ENCODE results near the gene COG7. TPM values are rescaled to one million over a fixed set of nuclear protein-coding genes. Genes with fewer than 3 reads are reported as not detected.

COG7 gene
- total and polyA plus RNA-seq, 2 of the 13 experiments (the other 11 are each of a cell fraction or from before 2014, with no cell fraction given) = 12.6 to 54.5 TPM

DNA sequence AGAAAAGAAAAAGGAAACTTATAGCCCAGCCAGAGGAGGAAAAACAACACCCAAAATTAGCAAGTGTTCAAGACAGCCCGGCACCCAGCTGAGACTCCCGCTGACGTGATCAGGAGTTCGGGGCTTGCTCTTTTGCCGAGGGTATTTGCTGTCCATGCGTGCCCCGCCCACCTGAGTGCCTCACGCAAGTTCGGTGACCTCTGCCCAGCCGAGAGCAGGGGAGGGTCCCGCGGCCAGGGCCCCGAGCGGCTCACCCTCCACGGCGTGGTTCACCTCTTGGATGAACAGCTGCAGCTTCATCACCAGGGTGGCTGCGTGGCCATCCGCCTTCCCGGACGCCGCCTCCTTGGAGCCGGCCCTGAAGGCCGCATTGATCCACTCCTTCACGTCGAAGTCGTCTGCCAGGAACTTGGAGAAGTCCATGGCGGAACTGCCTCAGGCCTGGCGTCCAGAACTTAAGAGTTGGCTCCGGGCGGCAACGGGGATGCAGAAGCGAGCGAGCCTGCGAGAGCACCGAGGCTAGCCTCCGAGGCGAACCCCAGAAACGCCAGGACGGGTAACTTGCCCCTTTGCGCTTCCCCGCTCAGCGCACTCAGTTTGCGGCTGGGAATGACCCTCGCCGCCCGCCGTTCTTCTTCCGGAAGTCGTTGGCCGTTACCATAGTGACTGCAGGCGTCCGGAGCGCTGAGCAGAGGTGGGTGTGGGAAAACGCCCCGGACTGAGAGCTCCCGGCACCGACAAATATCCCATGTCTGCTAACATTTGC is at the start of gene COG7 (continued):
- TF ChIP-seq CEBPB (IDR thresholded peaks at IDR 0.05; ENCODE audit: borderline replicate concordance, low read depth, low read length) (no peak), ZNF660 (CRISPR knock-in tag; IDR thresholded peaks at IDR 0.05; ENCODE audit: borderline replicate concordance, low read depth) (peak; percentile 80; the same call in 1 of the 2 replicates), ZNF766 (CRISPR knock-in tag; IDR thresholded peaks at IDR 0.05; ENCODE audit: borderline replicate concordance) (peak; percentile 98), ZMYM2 (CRISPR knock-in tag; IDR thresholded peaks at IDR 0.05) (peak; percentile 72; the same call in 1 of the 2 replicates), RXRB (CRISPR knock-in tag; IDR thresholded peaks at IDR 0.05; ENCODE audit: borderline replicate concordance) (peak; percentile 88), PLRG1 (conservative IDR thresholded peaks at IDR 0.05) (no peak), CREBL2 (CRISPR knock-in tag; IDR thresholded peaks at IDR 0.05; ENCODE audit: borderline replicate concordance) (peak; percentile 28; the same call in 1 of the 2 replicates), ZMYM4 (CRISPR knock-in tag; IDR thresholded peaks at IDR 0.05) (peak; percentile 83), ZNF468 (CRISPR knock-in tag; IDR thresholded peaks at IDR 0.05) (peak; percentile 92; the same call in 1 of the 2 replicates), TAF1 (CRISPR knock-in tag; IDR thresholded peaks at IDR 0.05) (peak; percentile 95), TCF7 (IDR thresholded peaks at IDR 0.05; ENCODE audit: low read depth) (no peak), SATB2 (CRISPR knock-in tag; IDR thresholded peaks at IDR 0.05) (peak; percentile 95), PCBP2 (optimal IDR thresholded peaks at IDR 0.05; ENCODE audit: low read depth, low read length, poor library complexity, severe bottlenecking) (no peak), ZNF605 (CRISPR knock-in tag; IDR thresholded peaks at IDR 0.05) (peak; percentile 79), ZNF317 (CRISPR knock-in tag; IDR thresholded peaks at IDR 0.05) (peak; percentile 91), ZNF160 (CRISPR knock-in tag; IDR thresholded peaks at IDR 0.05) (peak; percentile 96), ZNF430 (CRISPR knock-in tag; IDR thresholded peaks at IDR 0.05) (peak; percentile 94), ZBTB21 (CRISPR knock-in tag; IDR thresholded peaks at IDR 0.05) (peak; percentile 10; the same call in 1 of the 2 replicates), NCOA2 (CRISPR knock-in tag; IDR thresholded peaks at IDR 0.05) (peak; percentile 71; the same call in 1 of the 2 replicates), MYC (CRISPR knock-in tag; IDR thresholded peaks at IDR 0.05; ENCODE audit: borderline replicate concordance) (peak; percentile 92), HIVEP1 (CRISPR knock-in tag; IDR thresholded peaks at IDR 0.05) (peak; percentile 88), ZNF343 (CRISPR knock-in tag; IDR thresholded peaks at IDR 0.05) (peak; percentile 99), SNAI1 (CRISPR knock-in tag; IDR thresholded peaks at IDR 0.05; ENCODE audit: borderline replicate concordance) (peak; percentile 91)
- TF ChIP-seq, protein P1, sequence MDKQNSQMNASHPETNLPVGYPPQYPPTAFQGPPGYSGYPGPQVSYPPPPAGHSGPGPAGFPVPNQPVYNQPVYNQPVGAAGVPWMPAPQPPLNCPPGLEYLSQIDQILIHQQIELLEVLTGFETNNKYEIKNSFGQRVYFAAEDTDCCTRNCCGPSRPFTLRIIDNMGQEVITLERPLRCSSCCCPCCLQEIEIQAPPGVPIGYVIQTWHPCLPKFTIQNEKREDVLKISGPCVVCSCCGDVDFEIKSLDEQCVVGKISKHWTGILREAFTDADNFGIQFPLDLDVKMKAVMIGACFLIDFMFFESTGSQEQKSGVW (CRISPR knock-in tag; IDR thresholded peaks at IDR 0.05; ENCODE audit: borderline replicate concordance) = peak; percentile 95; the same call in 1 of the 2 replicates
- TF ChIP-seq, protein P2, sequence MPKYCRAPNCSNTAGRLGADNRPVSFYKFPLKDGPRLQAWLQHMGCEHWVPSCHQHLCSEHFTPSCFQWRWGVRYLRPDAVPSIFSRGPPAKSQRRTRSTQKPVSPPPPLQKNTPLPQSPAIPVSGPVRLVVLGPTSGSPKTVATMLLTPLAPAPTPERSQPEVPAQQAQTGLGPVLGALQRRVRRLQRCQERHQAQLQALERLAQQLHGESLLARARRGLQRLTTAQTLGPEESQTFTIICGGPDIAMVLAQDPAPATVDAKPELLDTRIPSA (CRISPR knock-in tag; IDR thresholded peaks at IDR 0.05; ENCODE audit: borderline replicate concordance) = peak; percentile 29; the same call in 1 of the 2 replicates
- TF ChIP-seq, protein P3, sequence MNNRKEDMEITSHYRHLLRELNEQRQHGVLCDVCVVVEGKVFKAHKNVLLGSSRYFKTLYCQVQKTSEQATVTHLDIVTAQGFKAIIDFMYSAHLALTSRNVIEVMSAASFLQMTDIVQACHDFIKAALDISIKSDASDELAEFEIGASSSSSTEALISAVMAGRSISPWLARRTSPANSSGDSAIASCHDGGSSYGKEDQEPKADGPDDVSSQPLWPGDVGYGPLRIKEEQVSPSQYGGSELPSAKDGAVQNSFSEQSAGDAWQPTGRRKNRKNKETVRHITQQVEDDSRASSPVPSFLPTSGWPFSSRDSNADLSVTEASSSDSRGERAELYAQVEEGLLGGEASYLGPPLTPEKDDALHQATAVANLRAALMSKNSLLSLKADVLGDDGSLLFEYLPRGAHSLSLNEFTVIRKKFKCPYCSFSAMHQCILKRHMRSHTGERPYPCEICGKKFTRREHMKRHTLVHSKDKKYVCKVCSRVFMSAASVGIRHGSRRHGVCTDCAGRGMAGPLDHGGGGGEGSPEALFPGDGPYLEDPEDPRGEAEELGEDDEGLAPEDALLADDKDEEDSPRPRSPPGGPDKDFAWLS (CRISPR knock-in tag; IDR thresholded peaks at IDR 0.05; ENCODE audit: borderline replicate concordance) = peak; percentile 89; the same call in 1 of the 2 replicates
- TF ChIP-seq, protein P4, sequence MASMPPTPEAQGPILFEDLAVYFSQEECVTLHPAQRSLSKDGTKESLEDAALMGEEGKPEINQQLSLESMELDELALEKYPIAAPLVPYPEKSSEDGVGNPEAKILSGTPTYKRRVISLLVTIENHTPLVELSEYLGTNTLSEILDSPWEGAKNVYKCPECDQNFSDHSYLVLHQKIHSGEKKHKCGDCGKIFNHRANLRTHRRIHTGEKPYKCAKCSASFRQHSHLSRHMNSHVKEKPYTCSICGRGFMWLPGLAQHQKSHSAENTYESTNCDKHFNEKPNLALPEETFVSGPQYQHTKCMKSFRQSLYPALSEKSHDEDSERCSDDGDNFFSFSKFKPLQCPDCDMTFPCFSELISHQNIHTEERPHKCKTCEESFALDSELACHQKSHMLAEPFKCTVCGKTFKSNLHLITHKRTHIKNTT (CRISPR knock-in tag; IDR thresholded peaks at IDR 0.05) = no peak

Measured in HepG2 (cell line).